ENCODE measurements around the gene CEP20.

Gene CEP20

DNA sequence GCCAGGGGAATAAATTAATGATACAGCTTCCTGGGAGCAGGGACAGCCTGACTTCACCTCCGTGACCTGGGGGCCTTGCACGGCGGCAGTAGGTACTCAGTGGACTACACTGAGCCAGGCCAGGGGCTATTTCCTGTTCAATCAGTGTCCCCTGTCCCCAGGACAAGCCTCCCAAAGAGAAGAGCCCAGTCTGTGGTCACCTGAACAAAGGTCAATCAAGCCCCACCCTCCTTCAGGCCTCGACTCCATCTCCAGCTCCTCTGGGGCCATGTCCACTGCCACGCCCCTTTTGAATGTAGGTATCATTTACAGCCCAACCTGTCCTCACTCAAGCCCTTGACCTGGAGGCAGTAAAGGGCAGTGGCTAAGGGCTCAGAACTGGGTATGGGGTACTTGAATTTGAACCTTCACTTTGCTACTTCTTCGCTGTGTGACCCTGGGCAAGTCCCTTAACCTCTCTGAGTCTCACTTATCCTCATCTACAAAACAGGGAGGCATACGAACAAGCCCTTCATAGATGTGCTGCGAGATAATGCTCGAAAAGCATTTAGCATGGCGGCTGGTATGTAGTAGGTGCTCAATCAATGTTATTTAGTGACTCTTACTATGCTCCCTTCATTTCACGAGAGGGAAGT, 60.6 kb downstream of the CEP20 start:
- DNase-seq: no peak

DNA sequence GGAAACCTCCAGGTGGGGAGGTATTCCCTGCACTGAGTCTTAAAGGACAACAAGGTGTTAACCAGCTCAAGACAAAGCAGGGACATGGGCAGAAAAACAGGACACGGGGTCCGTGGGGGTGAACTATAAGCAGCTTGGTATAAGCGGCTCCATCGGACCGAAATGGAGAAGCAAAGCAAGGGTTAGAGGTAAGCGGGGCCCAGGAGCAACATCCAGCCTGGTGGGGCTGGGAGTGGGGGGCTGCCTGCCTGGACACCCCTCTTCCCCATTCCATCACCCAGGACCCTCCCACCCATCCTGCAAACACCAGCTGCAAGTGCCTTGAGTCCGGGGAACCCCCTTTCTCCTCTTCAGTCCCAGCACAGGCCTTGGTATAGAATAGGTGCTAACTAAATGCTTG, 61.1 kb downstream of the CEP20 start:
- DNase-seq: no peak

DNA sequence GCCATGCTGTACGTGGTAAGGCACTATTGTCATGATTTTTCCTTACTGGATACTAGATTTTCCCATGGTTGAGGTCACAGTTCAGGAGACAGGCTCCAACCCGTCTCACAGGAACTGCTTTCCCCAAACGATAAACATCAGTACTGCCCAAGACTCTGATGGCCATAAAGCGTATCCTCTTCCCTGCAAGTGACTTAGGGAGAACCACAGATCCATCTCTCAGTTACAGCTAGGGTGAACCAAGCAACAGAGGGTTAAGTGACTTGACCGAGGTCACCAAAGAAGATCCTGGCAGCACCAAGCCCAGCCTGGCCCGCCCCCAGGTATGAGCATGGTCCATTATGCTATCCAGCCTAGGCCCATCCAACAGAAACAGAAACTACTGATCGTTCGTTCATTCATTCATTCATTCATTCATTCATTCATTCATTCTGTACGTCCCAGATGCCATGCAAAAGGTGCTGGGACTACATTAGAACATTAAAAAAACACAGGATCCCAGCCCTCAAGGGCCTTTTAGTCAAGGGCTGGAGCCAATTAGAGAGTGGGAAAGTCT, 62.6 kb downstream of the CEP20 start:
- DNase-seq: no peak

DNA sequence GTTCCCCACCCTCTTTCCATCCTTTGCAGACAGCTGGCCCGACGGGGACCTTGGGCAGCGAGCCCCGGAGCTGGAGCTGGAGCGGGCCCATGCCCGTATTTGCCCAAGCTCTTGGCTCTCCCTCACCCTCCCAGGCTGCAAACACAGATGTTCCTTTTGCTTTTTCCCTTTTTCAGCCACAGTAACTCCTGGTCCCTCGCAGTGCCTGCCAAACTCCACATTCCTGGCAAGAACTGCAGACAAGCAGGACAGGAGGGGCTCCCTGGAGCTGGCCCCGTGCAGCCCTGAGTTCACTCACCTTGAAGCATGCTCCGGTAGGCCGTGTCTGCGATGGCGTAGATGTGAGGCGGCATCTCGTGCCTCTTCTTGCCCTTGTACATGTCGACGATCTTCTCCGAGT, 65.4 kb downstream of the CEP20 start:
- DNase-seq: no peak

DNA sequence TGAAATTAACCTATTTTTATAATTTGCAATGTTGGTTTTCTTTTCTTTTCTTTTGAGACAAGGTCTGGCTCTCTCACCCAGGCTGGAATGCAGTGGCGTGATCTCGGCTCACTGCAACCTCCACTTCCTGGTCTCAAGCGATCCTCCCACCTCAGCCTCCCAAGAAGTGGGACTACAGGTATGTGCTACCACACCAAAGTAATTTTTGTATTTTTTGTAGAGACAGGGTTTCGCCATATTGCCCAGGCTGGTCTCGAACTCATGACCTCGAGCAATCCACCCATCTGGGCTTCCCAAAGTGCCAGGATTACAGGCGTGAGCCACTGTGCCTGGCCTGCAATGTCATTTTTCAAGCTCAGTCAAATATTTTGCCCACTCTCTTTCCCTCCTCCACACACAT, 67.6 kb downstream of the CEP20 start:
- no peak for DNase-seq

DNA sequence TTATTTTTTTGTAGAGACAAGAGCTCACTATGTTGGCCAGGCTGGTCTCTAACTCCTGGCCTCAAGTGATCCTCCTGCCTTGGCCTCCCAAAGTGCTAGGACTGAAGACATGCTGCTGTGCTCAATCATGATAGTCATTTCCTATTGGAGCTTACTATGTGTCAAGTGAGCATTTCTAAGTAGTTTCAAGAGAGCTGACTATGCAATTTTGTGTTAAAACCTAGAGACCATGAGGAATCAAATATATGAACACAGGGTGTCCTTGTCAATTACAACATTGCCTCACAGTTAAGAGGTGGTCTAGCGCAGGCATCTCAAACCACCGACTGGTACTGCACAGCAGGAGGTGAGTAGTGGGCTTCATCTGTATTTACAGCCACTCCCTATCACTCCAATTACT, 69.4 kb downstream of the CEP20 start:
- no peak for DNase-seq

DNA sequence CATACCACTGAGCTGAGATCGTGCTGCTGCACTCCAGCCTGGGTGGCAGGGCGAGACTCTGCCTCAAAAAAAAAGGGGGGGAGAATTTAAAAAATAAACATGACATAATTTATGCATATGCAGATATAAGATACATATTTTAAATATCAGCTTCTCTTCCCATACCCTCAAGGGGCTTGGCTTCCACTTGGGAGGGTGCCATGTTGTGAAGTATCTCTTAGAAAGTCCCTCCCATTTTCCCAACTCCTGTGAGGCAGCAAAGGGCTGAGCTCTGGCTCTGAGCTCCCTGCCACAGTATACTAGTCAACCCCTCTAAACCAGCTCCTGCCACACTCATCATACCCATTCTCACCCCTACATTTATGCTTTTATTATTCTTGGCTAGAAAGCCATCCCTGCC, 71.0 kb downstream of the CEP20 start:
- no peak for DNase-seq

DNA sequence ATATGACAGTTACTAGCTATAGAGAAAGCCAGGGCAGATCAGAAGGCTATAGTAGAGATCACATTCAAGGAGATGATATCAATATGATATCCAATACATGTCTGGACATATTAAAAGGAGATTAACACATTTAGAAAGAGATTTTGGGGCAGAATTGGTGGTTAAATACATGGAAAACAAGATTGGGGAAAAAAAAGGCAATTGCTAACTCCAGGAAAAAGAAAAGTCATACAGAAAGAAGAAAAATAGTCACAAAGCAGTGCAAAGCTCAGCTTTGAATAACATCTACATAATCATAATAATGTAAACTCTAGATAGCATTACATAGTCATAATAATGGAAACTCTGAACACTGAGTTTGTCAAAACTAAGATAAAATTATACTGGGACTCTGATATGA, 72.2 kb downstream of the CEP20 start:
- DNase-seq: no peak
